K562 (cell line): ENCODE results near the gene PKDREJ. TPM values are rescaled to one million over a fixed set of nuclear protein-coding genes. Genes with fewer than 3 reads are reported as not detected.

Experiments used
- ATAC-seq: fragments of 200-7000 bp; cut with Tn5 transposase; 3 replicates; pipeline ENCODE4 v1.9.1; 2020; ENCODE audit warnings: moderate library complexity
- BruUV-seq: library from RNA; stranded (reverse); fragments of 400-500 nt; replicated peaks from 2 replicates; lab custom pipeline; 2021; lab: Mats Ljungman, UMichigan
- CTCF ChIA-PET: fragments of 300-600 bp; formaldehyde crosslinking; extraction: SDS; loops from one replicate; lab custom pipeline; 2021; ENCODE audit warnings: low intra/inter-chr PET ratio; lab: Yijun Ruan, JAX
- POLR2A ChIA-PET: fragments of 300-600, 350-650 bp; sonication (Branson Sonifier 250); formaldehyde crosslinking; extraction: SDS; loops from one replicate; lab custom pipeline; 2021; ENCODE audit warnings: antibody characterized with exemption, inconsistent platforms; lab: Yijun Ruan, JAX
- DNase-seq, 4 experiments: peaks; one replicate each; pipeline versions ENCODE4 v3.0.0 to v3.0.0-alpha.2; 2011 to 2018; ENCODE audit warnings: low spot score in 3 of 4, mixed read lengths in 3 of 4; ENCODE audit errors: extremely low read depth in 1 of 4
- FAIRE-seq: peaks from 2 replicates; lab custom pipeline; 2011; peaks lifted over from hg19 to GRCh38; lab: Jason Lieb, UNC
- H2AFZ ChIP-seq: 2 replicates; pipeline ENCODE4 v1.6.0; 2011; ENCODE audit warnings: low read depth, low read length, control low read depth, inconsistent platforms
- H3K27ac ChIP-seq: fragments of 200-600 bp; 3 replicates; pipeline ENCODE4 v1.8.0; 2011; ENCODE audit warnings: low read depth, mild to moderate bottlenecking, control low read depth, inconsistent platforms, low read length, moderate library complexity, mixed read lengths; ENCODE audit errors: extremely low read depth
- H3K27me3 ChIP-seq, 2 experiments: fragments of 300-600 bp in 1 of 2; 2 replicates in 1 of 2; 3 replicates in 1 of 2; pipeline versions ENCODE4 v1.6.0 to v1.8.0; 2011; ENCODE audit warnings: inconsistent platforms in 2 of 2, low read length in 2 of 2, mild to moderate bottlenecking in 1 of 2, mixed read lengths in 1 of 2, moderate library complexity in 1 of 2; ENCODE audit not compliant: control insufficient read depth in 2 of 2, insufficient read depth in 2 of 2
- H3K36me3 ChIP-seq: fragments of 300-600 bp; 3 replicates; pipeline ENCODE4 v1.8.0; 2011; ENCODE audit warnings: mild to moderate bottlenecking, low read length, inconsistent platforms; ENCODE audit not compliant: control insufficient read depth, insufficient read depth
- H3K4me1 ChIP-seq, 2 experiments: fragments of 200-600 bp in 1 of 2; replicated peaks in 1 of 2; 2 replicates in 1 of 2; 3 replicates in 1 of 2; pipeline versions ENCODE4 v1.5.1 to v1.8.0; 2011; ENCODE audit warnings: inconsistent platforms in 2 of 2, low read length in 2 of 2, mild to moderate bottlenecking in 1 of 2, mixed read lengths in 1 of 2, moderate library complexity in 1 of 2; ENCODE audit not compliant: control insufficient read depth in 2 of 2, insufficient read depth in 2 of 2
- H3K4me2 ChIP-seq: 2 replicates; pipeline ENCODE4 v1.6.1; 2011; ENCODE audit warnings: low read length, control low read depth, inconsistent platforms, mixed read lengths; ENCODE audit not compliant: insufficient read depth
- H3K4me3 ChIP-seq: fragments of 200-600 bp; sonication (generic), shearing (Covaris generic); 2 replicates; pipeline ENCODE4 v1.5.1; 2016; ENCODE audit warnings: control low read depth, inconsistent platforms
- H3K79me2 ChIP-seq: fragments of 200-600 bp; 3 replicates; pipeline ENCODE4 v1.8.0; 2011; ENCODE audit warnings: low read length, inconsistent platforms; ENCODE audit not compliant: control insufficient read depth, insufficient read depth
- H3K9ac ChIP-seq, 2 experiments: 2 replicates each; pipeline versions ENCODE4 v1.6.0 to v1.6.1; 2011; ENCODE audit warnings: low read depth in 2 of 2, low read length in 2 of 2, control low read depth in 1 of 2, inconsistent platforms in 1 of 2, mild to moderate bottlenecking in 1 of 2, mixed read lengths in 1 of 2; ENCODE audit not compliant: insufficient read depth in 1 of 2
- H3K9me1 ChIP-seq: one replicate; pipeline ENCODE4 v1.6.0; 2011; ENCODE audit warnings: inconsistent platforms, mild to moderate bottlenecking, low read length, moderate library complexity; ENCODE audit not compliant: control insufficient read depth, insufficient read depth
- H3K9me3 ChIP-seq: replicated peaks from 2 replicates; pipeline ENCODE4 v1.5.1; 2011; ENCODE audit warnings: low read depth, low read length, inconsistent platforms; ENCODE audit not compliant: control insufficient read depth, insufficient read depth
- H4K20me1 ChIP-seq: replicated peaks from 2 replicates; pipeline ENCODE4 v1.6.1; 2011; ENCODE audit warnings: low read length, inconsistent platforms, mixed read lengths; ENCODE audit not compliant: control insufficient read depth, insufficient read depth
- ATF1 ChIP-seq, 2 experiments: fragments of 450-650 bp in 1 of 2; IDR thresholded peaks; 2 replicates each; pipeline ENCODE4 v1.6.1; 2016; ENCODE audit warnings: missing compliant biosample characterization in 1 of 2, missing genetic modification characterization in 1 of 2
- ATF7 ChIP-seq: fragments of 450-650 bp; IDR thresholded peaks from 2 replicates; pipeline ENCODE4 v1.7.1; 2014; ENCODE audit warnings: mild to moderate bottlenecking, moderate library complexity
- BCOR ChIP-seq: fragments of 450-650 bp; IDR thresholded peaks from 2 replicates; pipeline ENCODE4 v1.6.1; 2016
- CBFB ChIP-seq: sonication (generic); formaldehyde crosslinking; IDR thresholded peaks from 2 replicates; pipeline ENCODE4 v1.4.0; 2020; ENCODE audit warnings: mild to moderate bottlenecking, missing genetic modification reagents
- CCNT2 ChIP-seq: IDR thresholded peaks from 2 replicates; pipeline ENCODE4 v1.6.1; 2011; ENCODE audit warnings: borderline replicate concordance, low read depth, mild to moderate bottlenecking, moderate library complexity, mixed read lengths, low read length; ENCODE audit not compliant: insufficient read length; ENCODE audit errors: extremely low read depth
- CREB1 ChIP-seq, 2 experiments: sonication (generic) in 1 of 2; formaldehyde crosslinking in 1 of 2; IDR thresholded peaks; 2 replicates each; pipeline versions ENCODE4 v1.6.1 to v1.8.0; 2012 to 2022; ENCODE audit warnings: inconsistent platforms in 1 of 2, mild to moderate bottlenecking in 1 of 2, missing genetic modification reagents in 1 of 2, moderate library complexity in 1 of 2
- CTBP1 ChIP-seq: fragments of 450-650 bp; IDR thresholded peaks from 2 replicates; pipeline ENCODE4 v1.6.1; 2016; ENCODE audit warnings: borderline replicate concordance
- DLX4 ChIP-seq: fragments of 250-450 bp; sonication (Bioruptor Pico); IDR thresholded peaks from 2 replicates; pipeline ENCODE4 v1.6.1; 2021; ENCODE audit warnings: mild to moderate bottlenecking
- FOS ChIP-seq: IDR thresholded peaks from 3 replicates; pipeline ENCODE4 v1.6.1; 2011; ENCODE audit not compliant: insufficient read length; ENCODE audit errors: extremely low read depth
- HDAC1 ChIP-seq, 2 experiments: fragments of 450-650 bp; IDR thresholded peaks; 2 replicates each; pipeline ENCODE4 v1.6.1; 2016 to 2017; ENCODE audit warnings: inconsistent platforms in 1 of 2, mild to moderate bottlenecking in 1 of 2, moderate library complexity in 1 of 2
- KDM5B ChIP-seq: fragments of 200-600 bp; sonication (generic); IDR thresholded peaks from 2 replicates; pipeline ENCODE4 v1.6.1; 2012; ENCODE audit warnings: low read depth, mild to moderate bottlenecking, moderate library complexity, low read length, control low read depth, inconsistent platforms; ENCODE audit not compliant: insufficient replicate concordance
- KLF10 ChIP-seq: fragments of 250-450 bp; sonication (Bioruptor Pico); IDR thresholded peaks from 2 replicates; pipeline ENCODE4 v1.6.1; 2021; ENCODE audit warnings: matching md5 sums
- PML ChIP-seq: IDR thresholded peaks from 2 replicates; pipeline ENCODE4 v1.6.1; 2012; ENCODE audit warnings: low read length, inconsistent platforms
- POLR2AphosphoS5 ChIP-seq: IDR thresholded peaks from 2 replicates; pipeline ENCODE4 v1.6.1; 2011; ENCODE audit warnings: mild to moderate bottlenecking, low read depth, low read length, moderate library complexity; ENCODE audit not compliant: control insufficient read depth, insufficient read depth
- RBFOX2 ChIP-seq: fragments of 200-400 bp; formaldehyde crosslinking; IDR thresholded peaks from 2 replicates; pipeline ENCODE4 v1.6.1; 2017; ENCODE audit warnings: low read depth, mild to moderate bottlenecking, low read length, moderate library complexity
- SAP30 ChIP-seq: fragments of 200-600 bp; sonication (generic); IDR thresholded peaks from 2 replicates; pipeline ENCODE4 v1.6.1; 2012; ENCODE audit warnings: borderline replicate concordance, low read depth, mild to moderate bottlenecking, moderate library complexity, low read length, control low read depth, inconsistent platforms; ENCODE audit not compliant: insufficient read depth, poor library complexity, severe bottlenecking
- TBP ChIP-seq: optimal IDR thresholded peaks from 2 replicates; pipeline ENCODE3; 2011; ENCODE audit warnings: low read depth, low read length, improper control_type of control experiment
- ZBTB17 ChIP-seq: fragments of 450-650 bp; formaldehyde crosslinking; IDR thresholded peaks from 2 replicates; pipeline ENCODE4 v1.4.0; 2020; ENCODE audit warnings: mild to moderate bottlenecking
- ZNF584 ChIP-seq: fragments of 200-800 bp; sonication (Bioruptor generic); IDR thresholded peaks from 2 replicates; pipeline ENCODE4 v1.6.1; 2016; ENCODE audit warnings: low read depth, mild to moderate bottlenecking, missing genetic modification characterization, missing compliant biosample characterization
- WGBS: fragments of 100-300 bp; shearing (Covaris generic); methylation state at CpG from one replicate; pipeline ENCODE4 v1.1.6; 2016; ENCODE audit warnings: low coverage, mixed read lengths; ENCODE audit not compliant: insufficient coverage; ENCODE audit errors: missing lambda C conversion rate; 5-methylcytosine and 5-hydroxymethylcytosine counted together
- in situ Hi-C: fragments of 300-500 bp; cut with MboI; formaldehyde crosslinking; loops from 4 replicates; pipeline ENCODE4 v1.15.0; 2018; ENCODE audit warnings: inconsistent platforms, mixed read lengths
- intact Hi-C: fragments of 100-400 bp; cut with micrococcal nuclease; formaldehyde crosslinking; loops from 2 replicates; pipeline ENCODE4 v1.14.2; 2022
- polyA plus RNA-seq, 8 experiments: library from polyadenylated mRNA; depleted of rRNA in 4 of 8; stranded (reverse) in 5 of 8; unstranded in 3 of 8; fragments of >200 nt; fragmentation: Nextera tagmentation in 2 of 8; fragmentation: Illumina TruSeq in 1 of 8; extraction: Ambion mirVana in 2 of 8; extraction: Trizol in 1 of 8; gene quantifications; 2 replicates each; pipeline versions ENCODE4 v1.2.1 to v1.2.3, GENCODE V29; 2011 to 2014; ENCODE audit warnings: inconsistent platforms in 1 of 8, missing spikeins in 1 of 8
- total RNA-seq, 7 experiments: library from RNA; depleted of rRNA in 6 of 7; stranded (reverse); fragments of >200 nt in 6 of 7; fragmentation: Illumina TruSeq in 2 of 7; extraction: Trizol in 2 of 7; gene quantifications; 2 replicates each; pipeline versions ENCODE4 v1.2.1 to v1.2.3, GENCODE V29; 2011 to 2021; ENCODE audit warnings: low replicate concordance in 1 of 7
- TF ChIP-seq, protein P1 (sequence below), 2 experiments: fragments of 450-650 bp in 1 of 2; sonication (generic) in 1 of 2; formaldehyde crosslinking in 1 of 2; IDR thresholded peaks in 1 of 2; conservative IDR thresholded peaks in 1 of 2; 2 replicates each; pipeline versions ENCODE4 v1.6.1 to v1.8.1; 2016 to 2023; ENCODE audit warnings: mild to moderate bottlenecking in 2 of 2, moderate library complexity in 2 of 2, inconsistent platforms in 1 of 2, missing genetic modification reagents in 1 of 2

PKDREJ gene
- total and polyA plus RNA-seq, 9 of the 15 experiments (the other 6 are each of a cell fraction or from before 2014, with no cell fraction given): 0.03 TPM; not detected in 8

DNA sequence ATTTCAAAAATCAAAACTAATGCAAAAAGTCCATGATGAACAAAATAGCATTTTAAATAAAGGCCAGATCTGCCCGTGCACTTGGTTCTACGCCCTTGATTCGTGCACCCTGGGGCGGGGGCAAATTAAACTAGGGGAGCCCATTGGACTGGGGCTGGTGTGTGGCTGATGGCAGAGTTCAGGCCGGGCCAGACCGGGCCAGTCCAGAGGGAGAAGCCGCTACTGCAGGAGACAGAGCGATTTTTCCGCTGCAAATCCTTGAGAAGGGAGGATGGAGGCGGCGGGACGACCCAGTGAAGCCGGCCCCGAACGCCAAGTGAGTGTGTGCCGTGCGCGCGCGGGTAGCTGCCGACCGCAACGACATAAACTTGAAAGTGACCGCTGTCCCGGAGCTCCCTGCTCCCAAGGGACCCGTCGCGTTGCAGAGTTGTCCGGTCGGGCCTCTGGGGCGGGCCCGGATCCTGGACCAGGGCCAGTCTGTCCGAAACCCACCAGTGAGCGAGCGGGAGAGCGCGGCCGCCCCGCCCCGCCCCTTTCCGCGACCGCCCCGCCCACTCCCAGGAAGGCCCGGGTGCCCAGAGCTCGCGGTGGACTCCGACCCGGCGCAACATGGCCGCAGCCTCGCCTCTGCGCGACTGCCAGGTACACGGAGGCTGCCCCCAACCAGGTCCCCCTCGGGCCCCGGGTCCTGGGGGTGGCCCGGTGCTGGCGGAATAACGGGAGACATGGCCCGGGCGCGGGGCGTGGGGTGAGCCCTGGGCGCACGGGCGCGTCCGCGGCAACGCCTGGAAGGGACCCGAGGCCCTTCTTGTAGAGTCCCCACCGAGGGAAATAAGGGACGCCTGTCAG is 4.5 kb upstream of the PKDREJ start, which contains the start of gene TTC38:
TTC38 (plus strand) TSS at position 578 of the 849 bp plus-strand sequence; CDS start at position 610, 32 bp downstream.
- Histone ChIP-seq H3K9me3 (no peaks in the 10 kb centered on the region; the same call in none of the 2 replicates), H2AFZ (peak within 1 kb of the TSS; percentile 83), H3K9me1 (peaks cover 2% of the 10 kb centered on the region), H3K27ac (peak within 1 kb of the TSS; percentile 69), H3K79me2 (peaks cover 17% of the 10 kb centered on the region), H3K4me2 (peak within 1 kb of the TSS; percentile 84), H4K20me1 (no peaks in the 10 kb centered on the region), H3K9ac (peak within 1 kb of the TSS; percentile 79 to 95), H3K4me1 (peaks cover 0 to 24% of the 10 kb centered on the region in 2 experiments; a peak in 4 of 5 replicates), H3K27me3 (no peaks in the 10 kb centered on the region), H3K4me3 (peak within 1 kb of the TSS; percentile 90), H3K36me3 (peaks cover 12% of the 10 kb centered on the region; the same call in 2 of the 3 replicates)
- peak; percentile 89 to 93 (median 91) for DNase-seq
- ChIA-PET POLR2A (interaction anchor here (0.6 to 3.6 kb wide), 13 partner anchors 11 to 287 kb away, joined by 3 to 28 read pairs (median 3); partner anchors contain the start of gene CDPF1), CTCF (no interaction called here)
- 3% methylated on average over 37 of the region's 74 CpGs for WGBS
- intact Hi-C loops (no loop called here), in situ Hi-C loops (no loop called here)
- FAIRE-seq: peak; percentile 42
- ATAC-seq: peak; percentile 98
- no TSS peak for BruUV-seq
- no peak for TF ChIP-seq HDAC1 (IDR thresholded peaks at IDR 0.05)
- no peak for TF ChIP-seq KLF10 (CRISPR knock-in tag)
- TF ChIP-seq SAP30: peak; percentile 35
- 0 out of 2 replicates have a peak, but pooled peaks have one; percentile 45 for TF ChIP-seq CTBP1
- TF ChIP-seq TBP: peak; percentile 47
- no peak for TF ChIP-seq DLX4 (CRISPR knock-in tag)
- no peak for TF ChIP-seq CREB1 (IDR thresholded peaks at IDR 0.05)
- no peak for TF ChIP-seq CREB1 (CRISPR knock-in tag; IDR thresholded peaks at IDR 0.05)
- TF ChIP-seq ZNF584 (CRISPR knock-in tag): no peak
- peak; percentile 89 for TF ChIP-seq RBFOX2
- TF ChIP-seq PML: 0 out of 2 replicates have a peak, but pooled peaks have one; percentile 52
- no peak for TF ChIP-seq CBFB (CRISPR knock-in tag)
- peak; percentile 48 for TF ChIP-seq CCNT2
- peak; percentile 53; the same call in 1 of the 2 replicates for TF ChIP-seq POLR2AphosphoS5
- TF ChIP-seq FOS: no peak
- no peak for TF ChIP-seq BCOR
- TF ChIP-seq, protein P1, sequence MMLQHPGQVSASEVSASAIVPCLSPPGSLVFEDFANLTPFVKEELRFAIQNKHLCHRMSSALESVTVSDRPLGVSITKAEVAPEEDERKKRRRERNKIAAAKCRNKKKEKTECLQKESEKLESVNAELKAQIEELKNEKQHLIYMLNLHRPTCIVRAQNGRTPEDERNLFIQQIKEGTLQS (IDR thresholded peaks at IDR 0.05): no peak
- TF ChIP-seq, protein P1 (CRISPR knock-in tag; conservative IDR thresholded peaks at IDR 0.05): no peak
- no peak; the same call in 1 of the 2 replicates for TF ChIP-seq ATF7
- TF ChIP-seq ZBTB17 (CRISPR knock-in tag): 0 out of 2 replicates have a peak, but pooled peaks have one; percentile 40
- peak; percentile 69 for TF ChIP-seq KDM5B
- TF ChIP-seq ATF1 (CRISPR knock-in tag; IDR thresholded peaks at IDR 0.05): no peak
- TF ChIP-seq ATF1 (tag; IDR thresholded peaks at IDR 0.05): no peak
